Frontal cortex (tissue), 4 donors: ENCODE data around the gene LINGO1. TPM values are rescaled to one million over a fixed set of nuclear protein-coding genes. Genes with fewer than 3 reads are reported as not detected.

Experiments
- DNase-seq, 2 donors: peaks; one replicate each; pipeline ENCODE4 v3.0.0; 2012; ENCODE audit warnings: low spot score in 2 of 2
- FAIRE-seq: peaks from 2 replicates; lab custom pipeline; 2012; peaks lifted over from hg19 to GRCh38; lab: Jason Lieb, UNC
- total RNA-seq: library from RNA; depleted of rRNA; stranded (reverse); fragments of >200 nt; gene quantifications from one replicate; pipeline ENCODE4 v1.2.3, GENCODE V29; 2014
- donor health status: control.
- donor health status: control.
- donor health status: control.

The LINGO1 gene
- total RNA-seq, 1 donor from 2014 or later = 32.6 TPM

- no peak for FAIRE-seq
Observed at GRCh38 chr15:77658304-77658703, 25.6 kb upstream of the LINGO1 start.

GRCh38 chr15:77657634-77658238 lies 25.0 kb upstream of the LINGO1 start:
- DNase-seq = no peak
- no peak for FAIRE-seq

More at GRCh38 chr15:77658304-77658703, 25.6 kb upstream of the LINGO1 start:
- no peak for DNase-seq

- FAIRE-seq (no peak), DNase-seq (no peak)
Observed at GRCh38 chr15:77656294-77656693, 23.6 kb upstream of the LINGO1 start.

GRCh38 chr15:77654975-77655374 lies 22.3 kb upstream of the LINGO1 start:
- DNase-seq (no peak), FAIRE-seq (no peak)

DNA sequence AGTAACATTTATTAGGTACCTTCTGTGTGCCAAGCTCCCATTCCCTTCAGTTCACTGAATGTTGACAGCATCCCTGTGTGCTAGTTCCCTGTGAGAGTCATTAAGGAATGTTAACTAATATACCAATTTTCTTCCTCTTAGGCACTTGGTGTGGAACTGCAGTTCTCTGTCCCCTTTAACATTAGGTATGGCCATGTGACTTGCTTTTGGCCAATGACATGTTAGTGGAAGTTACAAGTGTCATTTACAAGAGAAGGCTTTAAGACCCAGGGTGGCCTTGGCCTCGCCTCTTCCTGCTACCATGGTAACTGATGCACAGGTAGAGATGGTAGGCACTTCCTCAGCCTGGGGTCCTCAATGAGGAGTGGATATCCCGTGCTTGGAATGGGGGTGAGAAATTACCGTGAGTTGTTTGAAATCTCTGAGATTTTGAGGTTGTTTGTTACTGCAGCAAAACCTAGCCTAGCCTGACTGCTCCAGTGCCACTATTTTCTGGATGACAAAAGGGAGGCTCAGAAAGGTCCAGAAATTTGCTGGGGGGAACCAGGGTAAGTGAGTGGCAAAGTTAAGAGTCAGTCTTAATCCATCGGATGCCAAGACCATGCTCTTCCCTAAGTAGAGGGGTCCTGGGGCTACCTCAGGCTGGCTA lies 21.2 kb upstream of the LINGO1 start:
- no peak for FAIRE-seq
- DNase-seq = no peak

DNA sequence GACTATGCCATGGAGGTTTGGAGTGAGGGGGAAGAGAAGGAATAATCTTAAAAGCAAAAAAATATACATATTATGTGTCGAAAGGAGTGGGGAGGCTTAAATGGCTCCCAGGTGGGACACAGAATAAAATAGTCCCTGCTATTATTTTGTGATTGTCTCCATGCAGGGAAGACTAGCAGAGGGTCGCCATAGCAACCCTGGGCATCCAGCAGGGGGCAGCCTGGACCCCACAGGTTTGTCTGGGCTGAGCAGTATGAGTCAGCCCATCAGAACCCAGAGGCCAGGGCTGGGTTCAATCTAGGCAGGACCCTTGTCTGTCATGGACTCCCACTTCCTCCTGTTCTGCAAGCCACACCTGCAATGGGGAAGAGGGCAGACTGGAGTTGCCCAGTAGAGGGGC lies 17.6 kb upstream of the LINGO1 start:
- no peak for DNase-seq
- no peak for FAIRE-seq

GRCh38 chr15:77649610-77650009 lies 16.9 kb upstream of the LINGO1 start:
- DNase-seq = no peak
- FAIRE-seq = no peak

GRCh38 chr15:77649017-77649416 lies 16.3 kb upstream of the LINGO1 start:
- no peak for FAIRE-seq
- DNase-seq = no peak

- no peak for FAIRE-seq
- no peak for DNase-seq
Observed at GRCh38 chr15:77647961-77648360, 15.2 kb upstream of the LINGO1 start.

GRCh38 chr15:77646104-77646694 lies 13.5 kb upstream of the LINGO1 start:
- no peak for DNase-seq
- FAIRE-seq = no peak

GRCh38 chr15:77645602-77646001 lies 12.9 kb upstream of the LINGO1 start:
- DNase-seq = no peak
- FAIRE-seq = no peak

DNA sequence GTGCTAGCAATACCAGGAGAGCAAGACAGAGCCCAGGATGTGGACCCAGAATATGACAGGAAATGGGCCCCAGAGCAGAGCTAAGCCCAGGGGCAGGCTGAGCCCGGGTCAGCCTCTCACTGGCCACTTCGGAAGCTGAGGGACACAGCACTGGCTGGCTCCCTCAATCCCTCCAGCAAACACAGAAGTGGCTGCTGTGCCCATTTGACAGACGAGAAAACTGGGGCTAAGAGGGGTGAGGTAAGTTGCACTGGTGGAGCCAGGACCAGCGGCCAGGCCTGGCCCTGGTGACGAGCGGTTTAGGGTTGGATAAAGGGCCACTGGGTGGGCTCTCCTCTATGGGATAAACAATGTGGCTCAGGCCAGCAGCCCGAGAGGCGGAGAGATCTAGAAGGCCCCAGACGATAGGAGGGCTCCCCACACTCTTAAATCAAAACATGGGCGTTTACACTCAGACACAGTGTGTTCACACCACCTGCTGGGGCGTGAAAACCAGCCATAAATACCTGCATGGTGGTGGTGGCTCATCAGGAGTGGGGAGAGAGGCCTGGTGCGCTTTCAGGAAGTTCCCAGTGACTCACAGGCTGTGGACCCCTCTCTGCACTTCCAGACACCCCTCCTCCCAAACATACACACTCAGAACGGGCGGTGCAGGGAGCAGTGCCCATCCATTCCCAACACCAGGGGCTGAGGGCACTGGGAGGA lies 12.0 kb upstream of the LINGO1 start:
- DNase-seq (no peak), FAIRE-seq (no peak)

DNA sequence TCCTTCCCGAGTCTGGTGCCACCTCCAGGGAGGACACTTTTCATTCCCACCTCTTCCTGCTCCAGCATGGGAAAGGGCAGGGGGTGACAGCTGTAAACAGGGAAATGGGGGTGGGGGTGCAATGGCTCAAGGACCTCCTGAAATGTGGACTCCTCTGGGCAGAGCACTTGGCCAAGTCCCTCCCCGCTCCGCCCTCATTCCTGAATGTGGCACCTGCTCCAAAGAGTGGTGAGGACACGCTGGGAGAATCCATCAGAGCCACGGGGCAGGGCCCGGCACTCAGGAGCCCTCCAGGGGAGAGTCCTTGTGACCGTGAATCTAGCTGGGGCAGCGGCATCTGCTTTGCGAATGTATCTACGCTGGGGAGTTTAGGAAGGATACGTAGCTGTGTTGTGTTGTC lies 11.1 kb upstream of the LINGO1 start:
- FAIRE-seq (no peak), DNase-seq (no peak)

DNA sequence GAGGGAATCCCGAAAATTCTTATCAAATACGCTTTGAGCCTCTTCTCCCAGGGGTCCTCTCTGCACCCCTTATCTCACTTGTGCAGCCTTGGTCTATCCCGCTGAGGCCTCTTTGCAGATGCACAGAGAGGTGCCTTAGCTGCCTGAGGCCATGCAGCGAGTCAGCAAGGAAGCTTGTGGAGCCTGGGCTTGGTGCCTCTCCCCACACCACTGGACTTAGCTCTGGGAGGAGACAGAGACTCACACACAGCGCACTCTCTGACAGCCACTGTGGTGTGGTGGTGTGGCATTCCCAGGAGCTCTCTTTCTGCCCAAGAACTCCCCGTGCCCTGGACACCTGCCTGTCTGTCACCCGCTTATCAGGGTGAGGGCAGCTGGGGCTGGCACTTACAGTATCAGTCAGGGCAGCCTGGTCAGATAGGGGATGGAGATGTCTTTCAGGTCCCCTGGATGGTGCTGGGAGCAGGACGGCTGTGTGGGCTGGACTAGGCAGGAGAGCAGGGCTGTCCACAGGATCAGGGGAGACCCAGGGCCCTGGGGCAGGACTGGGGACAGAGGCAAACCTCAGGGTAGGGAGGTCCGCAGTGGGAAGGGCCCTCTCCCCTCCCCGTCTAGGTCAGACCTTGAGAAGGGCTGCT lies 10.2 kb upstream of the LINGO1 start:
- no peak for DNase-seq
- FAIRE-seq = no peak

DNA sequence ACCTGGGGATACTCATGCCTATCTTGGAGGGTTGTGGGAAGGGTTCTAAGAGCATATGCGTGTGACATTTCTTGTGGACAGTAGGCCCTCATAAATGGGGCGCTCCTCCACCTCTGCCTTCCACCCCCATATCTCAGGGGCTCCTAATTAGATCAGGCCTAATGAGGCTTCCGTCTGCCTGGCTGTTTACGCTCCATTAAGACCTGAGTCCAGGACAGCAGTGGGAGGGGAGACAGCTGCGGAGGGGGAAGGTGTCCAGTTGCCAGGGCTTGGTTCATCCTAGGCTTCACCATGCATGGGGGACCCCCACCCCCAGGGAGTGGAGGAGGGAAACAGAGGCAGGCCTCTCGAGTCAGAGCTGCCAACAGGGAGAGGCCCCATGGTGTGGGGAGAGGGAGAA lies 9.3 kb upstream of the LINGO1 start:
- DNase-seq = no peak
- no peak for FAIRE-seq

- no peak for FAIRE-seq
Observed at GRCh38 chr15:77640615-77641014, 7.9 kb upstream of the LINGO1 start.

DNA sequence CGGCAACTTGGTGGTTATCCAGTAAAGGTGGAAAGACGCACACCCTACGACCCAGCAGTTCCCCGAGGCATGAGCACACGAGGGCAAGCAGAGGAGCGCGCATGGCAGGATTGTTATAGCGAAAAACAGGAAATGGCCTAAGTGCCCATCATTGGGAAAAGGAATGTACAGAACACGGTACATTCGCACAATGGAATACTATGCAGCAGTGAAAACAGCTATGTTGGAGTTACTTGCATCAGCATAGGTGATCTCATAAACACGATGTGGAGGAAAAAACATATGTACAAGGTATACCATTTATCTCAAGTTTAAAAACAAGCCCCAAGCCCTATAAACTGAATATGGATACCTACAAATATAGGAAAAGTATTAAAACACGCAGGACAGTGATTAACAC lies 6.7 kb upstream of the LINGO1 start:
- no peak for DNase-seq
- no peak for FAIRE-seq

More at GRCh38 chr15:77640615-77641014, 7.9 kb upstream of the LINGO1 start:
- no peak for DNase-seq

- FAIRE-seq = no peak
- DNase-seq = no peak
Observed at GRCh38 chr15:77637851-77638692, 5.4 kb upstream of the LINGO1 start.

DNA sequence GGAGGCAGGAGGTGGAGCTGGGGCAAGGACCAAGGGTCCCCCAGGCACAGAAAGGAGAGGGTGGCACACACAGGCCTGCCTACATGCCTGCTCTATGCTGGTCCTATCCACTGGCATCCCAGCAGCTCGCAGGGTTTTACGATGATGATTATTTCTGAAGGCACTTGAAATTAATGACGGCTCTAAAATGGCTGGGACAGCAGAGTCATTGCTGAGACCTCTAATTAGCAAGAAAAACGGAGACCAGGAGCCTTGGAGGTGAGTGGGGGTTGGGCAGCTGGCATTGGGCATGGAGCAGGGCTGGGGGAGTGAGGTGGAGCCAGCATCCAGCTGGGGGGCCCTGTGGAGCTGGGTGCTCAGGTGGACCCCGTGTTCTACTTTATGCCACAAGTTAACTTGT lies 3.5 kb upstream of the LINGO1 start:
- DNase-seq = no peak
- no peak for FAIRE-seq
